UCSD-AML1 (cell line): ENCODE measurements around the gene EEF1A2.
"Not testable (repeated sequence)": the region's sequence is repeated elsewhere in the genome, so short reads cannot be mapped to it uniquely, and the experiment has no call there.

Experiments used
- DNase-seq: peaks from one replicate; lab custom pipeline; 2025; ENCODE audit not compliant: unreplicated experiment; lab: John Stamatoyannopoulos, UW

EEF1A2 gene

GRCh38 chr20:63488315-63489251 lies 10.3 kb downstream of the EEF1A2 start:
- DNase-seq: no peak

DNA sequence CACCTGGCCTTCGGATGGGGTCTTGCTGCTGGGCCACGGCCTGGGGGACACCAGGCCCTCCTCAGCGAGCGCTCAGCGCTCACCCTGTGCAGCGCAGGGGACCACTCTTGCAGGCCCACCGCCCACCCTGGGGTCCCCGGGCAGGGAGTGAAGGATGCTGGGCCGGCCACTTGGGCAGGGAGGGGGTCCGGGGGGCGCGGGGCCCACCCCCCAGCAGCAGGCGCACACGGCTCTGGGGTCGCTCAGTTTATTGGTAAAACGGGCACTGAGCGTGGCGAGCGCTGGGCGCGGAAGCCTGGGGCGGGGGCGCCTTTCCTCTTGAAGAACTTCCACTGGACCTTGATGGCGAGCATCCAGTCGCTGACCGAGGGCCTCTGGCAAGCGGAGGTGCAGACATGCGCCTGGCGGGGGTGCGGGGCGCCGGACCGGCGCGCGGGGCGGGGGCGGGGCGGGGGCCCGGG lies 11.1 kb downstream of the EEF1A2 start:
- no peak for DNase-seq

DNA sequence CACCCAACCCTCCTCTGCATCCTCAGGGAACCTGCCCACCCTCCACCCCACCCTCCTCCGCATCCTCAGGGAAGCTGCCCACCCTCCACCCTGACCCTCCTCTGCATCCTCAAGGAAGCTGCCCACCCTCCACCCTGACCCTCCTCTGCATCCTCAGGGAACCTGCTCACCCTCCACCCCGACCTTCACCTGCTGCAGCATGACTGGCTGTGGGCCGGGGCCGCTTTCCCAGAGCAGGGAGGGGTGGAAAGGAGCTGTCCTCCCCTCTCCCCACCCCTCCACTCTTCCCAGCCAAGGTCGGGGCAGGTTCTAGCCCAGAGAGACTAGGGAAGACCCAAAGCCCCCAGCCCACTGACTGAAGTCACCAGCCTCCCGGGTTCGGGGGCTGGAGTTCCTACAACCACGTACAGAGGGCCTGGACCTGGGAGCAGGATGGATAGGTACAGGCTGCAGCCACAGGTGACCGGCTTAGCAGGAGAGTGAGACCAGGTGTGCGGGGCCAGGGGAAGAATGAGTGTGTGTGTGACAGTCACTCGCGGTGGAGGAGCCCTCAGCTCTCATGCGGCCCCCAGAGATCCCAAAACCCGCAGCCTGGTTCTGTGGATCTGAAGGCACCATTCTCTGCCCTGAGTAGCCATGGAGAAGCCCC lies 11.6 kb downstream of the EEF1A2 start:
- no peak for DNase-seq

DNA sequence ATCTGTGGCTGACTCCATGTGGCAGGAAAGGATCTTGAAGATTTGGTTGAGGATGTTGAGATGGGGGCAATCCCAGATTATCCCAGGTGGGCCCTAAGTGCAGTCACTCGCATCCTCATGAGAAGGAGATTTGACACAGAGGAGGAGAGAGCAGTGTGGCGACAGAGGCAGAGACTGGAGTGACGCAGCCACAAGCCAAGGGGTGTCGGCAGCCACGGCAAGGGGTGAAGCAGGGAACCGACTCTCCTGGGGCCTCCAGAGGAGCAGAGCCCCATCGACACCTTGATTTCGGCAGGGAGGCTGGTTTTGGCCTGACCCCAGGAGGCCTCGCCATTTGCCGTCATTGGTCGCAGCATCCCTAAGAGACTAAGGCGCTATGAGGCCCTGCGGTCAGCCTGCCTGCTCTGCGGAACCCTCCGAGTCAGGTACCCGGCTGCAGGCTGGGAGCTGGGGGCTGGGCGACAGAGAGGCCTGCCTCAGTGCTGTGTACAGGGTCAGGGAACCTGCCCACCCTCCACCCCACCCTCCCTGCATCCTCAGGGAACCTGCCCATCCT lies 12.5 kb downstream of the EEF1A2 start:
- no peak for DNase-seq

DNA sequence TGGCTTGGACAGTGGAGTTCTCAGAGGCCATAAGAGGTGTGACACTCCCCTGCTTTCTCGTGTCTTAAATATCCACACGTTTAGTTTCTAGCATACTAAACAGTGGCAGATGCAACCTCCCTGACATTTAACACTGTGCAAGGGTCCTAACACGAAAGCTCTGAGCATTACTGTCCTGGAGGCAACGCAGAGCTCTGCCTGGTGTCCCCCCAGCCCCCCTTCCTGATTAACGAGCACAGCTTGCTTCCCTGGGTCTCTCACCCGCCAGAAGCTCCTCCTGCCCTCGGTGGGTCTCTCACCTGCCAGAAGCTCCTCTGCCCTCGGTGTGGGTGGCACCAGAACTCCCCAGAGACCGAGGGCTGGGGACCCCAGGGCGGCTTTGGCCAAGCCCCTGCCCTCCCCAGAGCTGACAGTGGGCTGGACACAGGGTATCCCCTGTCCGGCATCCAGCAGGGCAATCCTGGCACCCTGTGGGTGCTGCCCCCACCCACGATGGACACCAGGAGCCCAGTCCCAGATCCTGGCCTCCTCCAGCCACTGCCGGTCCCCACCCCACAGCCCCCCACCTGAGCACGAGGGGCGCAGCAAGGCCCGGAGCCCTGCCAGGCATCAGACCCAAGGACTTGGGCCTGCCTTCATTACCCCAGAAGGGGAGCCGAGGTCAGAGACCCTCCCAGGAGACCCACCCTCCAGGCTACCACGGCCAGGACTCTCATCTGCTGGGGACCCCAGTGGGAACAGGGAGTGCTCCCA lies 14.1 kb downstream of the EEF1A2 start:
- DNase-seq: no peak

- no peak for DNase-seq
Measured at GRCh38 chr20:63484236-63484635, 14.6 kb downstream of the EEF1A2 start.

- DNase-seq: no peak
Measured at GRCh38 chr20:63483834-63484233, 15.0 kb downstream of the EEF1A2 start.

DNA sequence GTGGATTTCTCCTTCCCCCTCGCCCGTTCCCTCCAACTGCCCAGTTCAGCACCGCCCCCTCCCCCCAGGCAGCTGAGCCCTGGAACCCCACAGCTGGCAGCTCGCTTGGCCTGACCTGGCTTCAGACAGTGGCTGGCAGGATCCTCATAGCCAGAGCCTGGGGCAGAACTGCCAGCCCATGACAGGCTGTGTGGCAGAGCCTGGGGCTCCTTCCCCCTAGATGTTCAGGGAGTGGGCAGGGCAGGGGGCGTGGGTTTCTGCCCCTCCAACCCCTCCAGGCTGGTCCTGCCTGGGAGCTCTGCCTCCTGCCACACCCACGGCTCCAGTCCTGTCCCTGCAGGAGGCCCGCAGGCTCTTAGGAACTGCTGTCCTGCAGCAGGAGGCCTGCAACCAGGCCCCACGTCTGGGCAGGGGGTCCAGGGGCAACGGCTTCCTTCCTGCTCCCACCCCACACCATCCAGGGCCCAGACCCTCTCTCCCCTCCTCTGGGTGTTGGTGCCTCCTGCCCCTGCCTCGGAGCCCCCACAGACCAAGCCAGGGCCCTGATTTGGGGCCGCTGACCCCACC lies 16.8 kb downstream of the EEF1A2 start:
- DNase-seq: no peak

GRCh38 chr20:63481503-63481902 lies 17.4 kb downstream of the EEF1A2 start:
- no peak for DNase-seq

DNA sequence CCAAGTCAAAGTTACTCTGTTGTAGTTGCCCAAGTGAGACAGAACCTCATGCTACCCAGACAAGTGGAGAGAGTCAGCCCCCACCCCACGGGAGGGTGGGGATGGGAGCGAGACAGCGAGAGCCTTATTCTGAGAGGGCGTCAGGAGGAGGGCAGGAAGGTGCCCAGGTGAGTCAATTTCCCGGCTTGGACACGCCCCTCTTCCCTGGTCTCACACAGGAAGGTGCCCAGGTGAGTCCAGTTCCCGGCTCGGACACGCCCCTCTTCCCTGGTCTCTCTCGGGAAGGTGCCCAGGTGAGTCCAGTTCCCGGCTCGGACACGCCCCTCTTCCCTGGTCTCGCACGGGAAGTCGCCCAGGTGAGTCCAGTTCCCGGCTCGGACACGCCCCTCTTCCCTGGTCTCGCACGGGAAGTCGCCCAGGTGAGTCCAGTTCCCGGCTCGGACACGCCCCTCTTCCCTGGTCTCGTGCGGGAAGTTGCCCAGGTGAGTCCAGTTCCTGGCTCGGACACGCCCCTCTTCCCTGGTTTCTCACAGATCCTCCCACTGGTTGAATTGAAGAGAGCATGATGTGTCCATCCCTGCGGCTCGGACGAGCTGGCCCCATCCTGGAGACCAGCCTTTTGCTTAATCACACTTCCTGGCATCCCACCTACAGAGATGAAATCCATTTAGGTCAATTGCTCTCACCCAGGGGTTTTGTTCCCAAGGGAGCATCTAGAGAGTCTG lies 19.0 kb downstream of the EEF1A2 start:
- DNase-seq: not testable (repeated sequence)

GRCh38 chr20:63478346-63479302 lies 20.3 kb downstream of the EEF1A2 start:
- no peak for DNase-seq

- no peak for DNase-seq
Measured at GRCh38 chr20:63477944-63478343, 20.9 kb downstream of the EEF1A2 start.

DNA sequence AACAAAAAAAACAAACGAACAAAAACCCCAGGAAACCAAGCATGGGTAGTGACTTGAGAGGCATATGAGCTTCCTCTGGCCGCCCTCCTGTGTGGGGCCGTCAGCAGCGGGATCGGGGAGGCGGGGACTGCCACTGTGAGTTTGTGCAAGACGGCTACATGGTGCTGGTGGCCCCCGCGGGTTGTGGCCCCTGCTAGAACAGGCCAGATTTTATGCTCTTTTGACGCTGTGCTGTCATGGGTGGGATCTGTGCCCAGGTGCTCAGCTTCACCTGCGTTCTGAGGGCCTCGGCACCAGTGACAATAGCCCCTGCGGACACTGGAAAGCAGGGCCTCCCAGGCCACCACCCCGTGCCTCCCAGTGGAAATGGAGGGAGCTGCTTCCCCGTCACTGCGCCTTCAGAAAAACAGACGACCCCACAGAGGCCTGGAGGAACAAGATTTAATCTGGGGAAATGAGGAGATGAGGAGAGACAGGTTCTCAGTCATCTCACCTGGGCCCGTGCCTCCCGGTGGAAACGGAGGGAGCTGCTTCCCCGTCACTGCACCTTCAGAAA lies 21.7 kb downstream of the EEF1A2 start:
- DNase-seq: no peak

DNA sequence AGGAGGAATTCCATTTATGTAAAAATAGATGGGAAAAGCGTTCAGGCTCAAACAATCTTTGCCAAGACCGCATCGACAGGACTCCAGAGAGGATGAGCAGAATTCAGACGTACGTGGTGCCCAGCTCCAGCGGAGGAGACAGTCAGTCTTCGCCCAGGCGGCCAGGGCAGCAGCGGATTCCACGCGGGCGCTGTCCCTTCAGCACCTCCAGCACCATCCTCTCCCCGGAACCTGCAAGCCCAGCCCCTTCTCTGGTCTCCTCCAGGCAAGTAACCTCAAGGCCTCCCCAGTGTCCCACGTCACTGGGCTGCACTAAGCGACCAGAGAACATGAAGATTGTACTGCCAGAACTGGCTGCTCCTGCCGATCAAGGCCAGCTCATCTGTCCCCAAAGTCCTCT lies 23.7 kb downstream of the EEF1A2 start:
- no peak for DNase-seq

DNA sequence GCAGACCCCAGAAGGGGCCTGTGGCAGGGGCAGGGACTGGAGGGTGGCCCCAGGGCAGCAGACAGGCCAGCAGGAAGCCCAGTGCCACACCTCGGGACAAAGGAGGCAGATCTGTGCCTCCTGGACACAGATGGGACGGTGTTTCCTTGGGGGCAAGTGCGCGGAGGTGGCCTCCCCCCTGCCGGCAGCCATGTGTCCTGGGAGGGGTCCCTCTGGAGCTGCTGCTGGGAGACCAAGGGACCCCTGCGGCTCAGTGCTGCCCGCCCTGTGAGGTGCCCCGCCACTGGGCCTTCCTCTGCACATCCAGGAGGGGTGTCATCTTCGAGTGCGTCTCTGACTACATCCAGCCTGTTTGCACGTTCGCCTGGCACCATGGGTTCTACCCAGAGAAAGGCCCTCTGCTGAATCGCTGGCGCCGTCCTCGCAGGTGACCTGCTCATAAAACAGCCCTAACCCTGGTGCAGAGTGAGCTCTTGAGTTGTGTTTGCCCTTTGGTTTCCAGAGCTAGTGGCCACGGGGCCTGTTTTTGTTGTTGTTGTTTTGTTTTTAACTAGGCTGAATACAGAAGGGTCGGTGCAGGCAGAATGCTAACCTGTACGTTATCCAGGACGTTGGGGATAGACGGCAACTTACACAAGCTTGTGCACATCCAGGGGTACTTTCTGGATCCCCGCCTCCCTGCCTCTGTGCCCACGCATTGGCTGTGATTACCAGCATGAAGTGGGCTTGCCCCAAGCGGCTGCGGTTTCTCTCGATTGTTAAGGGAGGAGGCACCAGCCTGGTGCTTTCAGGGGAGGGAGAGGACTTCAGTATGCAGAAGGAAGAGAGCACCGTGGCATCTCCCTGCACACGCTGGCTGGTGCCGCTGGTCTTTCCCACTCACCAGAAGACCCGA lies 25.1 kb downstream of the EEF1A2 start:
- no peak for DNase-seq

- DNase-seq: no peak
Measured at GRCh38 chr20:63472862-63473390, 26.0 kb downstream of the EEF1A2 start.

DNA sequence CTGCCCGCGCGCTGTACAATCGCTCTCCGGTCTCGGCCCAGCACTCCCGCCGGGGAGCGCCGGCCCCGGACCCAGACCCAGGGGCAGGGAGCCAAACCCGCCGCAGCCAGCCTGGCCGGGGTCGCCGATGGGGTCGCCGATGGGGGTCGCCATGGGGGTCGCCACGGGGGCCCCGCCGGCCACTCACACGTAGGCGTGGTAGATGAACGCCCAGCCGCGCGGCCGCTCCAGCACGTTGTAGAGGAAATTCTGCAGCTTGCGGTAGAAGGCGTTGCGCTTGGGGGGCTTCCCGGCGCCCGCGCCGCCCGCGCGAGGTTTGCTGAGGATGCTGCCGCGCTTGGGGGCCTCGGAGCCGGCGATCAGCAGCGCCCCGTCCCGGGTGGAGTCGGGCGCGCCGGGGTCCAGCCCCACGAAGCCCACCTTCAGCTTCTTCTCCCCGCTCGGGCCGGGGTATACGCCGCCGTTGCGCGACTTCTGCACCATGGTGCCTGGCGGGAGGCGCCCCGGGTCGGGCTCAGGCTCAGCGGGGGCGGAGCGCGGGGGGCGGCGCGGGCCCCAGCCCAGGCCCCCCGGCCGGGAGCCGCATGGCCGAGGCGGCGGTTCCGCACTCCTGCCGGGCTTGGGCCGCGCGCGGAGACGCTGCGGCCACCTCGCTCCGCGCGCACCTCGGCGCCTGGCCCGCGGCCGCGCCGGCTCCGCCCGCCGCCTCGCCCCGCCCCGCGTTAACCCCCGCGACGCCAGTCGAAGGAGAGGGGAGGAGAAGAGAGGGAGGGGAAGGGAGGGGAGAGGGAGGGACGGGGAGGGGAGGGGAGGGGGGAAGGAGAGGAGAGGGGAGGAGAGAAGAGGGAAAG lies 26.7 kb downstream of the EEF1A2 start, which contains the start of gene KCNQ2:
Gene KCNQ2 (minus strand): TSS at position 675 of the 851 bp plus-strand sequence. CDS start 192 bp downstream, at position 483.
- no peak for DNase-seq
